ENCODE data around the gene PTPRH.

- TF ChIP-seq CTCF (IDR thresholded peaks at IDR 0.05) (no peak), POLR2A (IDR thresholded peaks at IDR 0.05) (no peak)
Observed at GRCh38 chr19:55250262-55251036, 41.1 kb upstream of the PTPRH start.
